ENCODE data around the gene PLEKHG7.

The PLEKHG7 gene

GRCh38 chr12:92803903-92804302 is 101.1 kb downstream of the PLEKHG7 start:
- no peak for DNase-seq (ENCODE audit: low read depth)

DNA sequence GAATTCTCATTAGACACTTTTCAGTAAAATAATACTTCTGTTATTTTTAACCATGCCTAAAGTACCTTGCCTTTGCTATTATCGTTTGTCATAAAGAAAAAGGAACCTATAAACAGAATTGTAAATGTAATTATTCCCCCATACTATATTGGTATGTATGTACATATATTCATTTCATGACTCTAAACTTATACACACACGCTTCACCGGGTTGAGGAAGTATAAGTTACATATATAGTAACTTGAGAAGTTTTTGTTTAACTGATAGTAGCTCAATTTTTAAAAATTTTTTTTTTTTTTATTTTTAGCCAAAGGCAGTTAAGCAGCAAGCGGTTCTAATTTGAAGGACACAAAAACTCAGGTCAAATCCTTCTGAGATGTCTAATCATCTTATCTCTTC is 107.6 kb downstream of the PLEKHG7 start:
- no peak for DNase-seq (ENCODE audit: low read depth)

- no peak for DNase-seq (ENCODE audit: low read depth)
Measured at GRCh38 chr12:92814584-92814983, 111.8 kb downstream of the PLEKHG7 start.

GRCh38 chr12:92821142-92821541 is 118.4 kb downstream of the PLEKHG7 start:
- DNase-seq (ENCODE audit: low read depth) = no peak
